Measurements from ENCODE around the gene CMIP.

Gene CMIP

DNA sequence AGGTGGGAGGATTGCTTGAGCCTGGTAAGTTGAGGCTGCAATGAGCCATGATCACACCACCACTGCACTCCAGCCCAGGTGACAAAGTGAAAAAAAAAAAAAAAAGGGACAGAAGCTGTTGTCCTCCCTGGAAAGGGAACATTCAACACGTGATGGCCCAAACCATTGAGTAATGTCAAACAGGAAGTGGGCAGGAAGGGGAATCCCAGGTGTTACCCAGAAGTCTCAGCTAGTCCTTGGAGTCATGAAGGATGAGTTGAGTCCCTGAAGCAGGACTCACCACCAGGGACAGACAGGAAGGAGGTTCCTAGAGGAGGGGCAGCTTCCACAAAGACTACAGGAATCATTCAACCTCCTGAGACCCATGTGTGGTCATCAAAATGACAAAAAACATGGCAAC is 19.8 kb upstream of the CMIP start:
- TF ChIP-seq, protein P1, sequence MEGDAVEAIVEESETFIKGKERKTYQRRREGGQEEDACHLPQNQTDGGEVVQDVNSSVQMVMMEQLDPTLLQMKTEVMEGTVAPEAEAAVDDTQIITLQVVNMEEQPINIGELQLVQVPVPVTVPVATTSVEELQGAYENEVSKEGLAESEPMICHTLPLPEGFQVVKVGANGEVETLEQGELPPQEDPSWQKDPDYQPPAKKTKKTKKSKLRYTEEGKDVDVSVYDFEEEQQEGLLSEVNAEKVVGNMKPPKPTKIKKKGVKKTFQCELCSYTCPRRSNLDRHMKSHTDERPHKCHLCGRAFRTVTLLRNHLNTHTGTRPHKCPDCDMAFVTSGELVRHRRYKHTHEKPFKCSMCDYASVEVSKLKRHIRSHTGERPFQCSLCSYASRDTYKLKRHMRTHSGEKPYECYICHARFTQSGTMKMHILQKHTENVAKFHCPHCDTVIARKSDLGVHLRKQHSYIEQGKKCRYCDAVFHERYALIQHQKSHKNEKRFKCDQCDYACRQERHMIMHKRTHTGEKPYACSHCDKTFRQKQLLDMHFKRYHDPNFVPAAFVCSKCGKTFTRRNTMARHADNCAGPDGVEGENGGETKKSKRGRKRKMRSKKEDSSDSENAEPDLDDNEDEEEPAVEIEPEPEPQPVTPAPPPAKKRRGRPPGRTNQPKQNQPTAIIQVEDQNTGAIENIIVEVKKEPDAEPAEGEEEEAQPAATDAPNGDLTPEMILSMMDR (IDR thresholded peaks at IDR 0.05): no peak
- Histone ChIP-seq H3K4me3 (ENCODE audit: low read depth in 1 of 2, low read length in 1 of 2) (no peak overlapping the region), H3K9me3 (no peaks in the 10 kb centered on the region), H3K27me3 (no peaks in the 10 kb centered on the region), H3K4me1 (ENCODE audit: control insufficient read depth in 1 of 2, insufficient read depth in 1 of 2, low read depth in 1 of 2, low read length in 1 of 2) (peaks cover 17 to 19% of the 10 kb centered on the region in 2 experiments), H3K27ac (peak overlapping the region; percentile 57), H3K36me3 (no peaks in the 10 kb centered on the region)

DNA sequence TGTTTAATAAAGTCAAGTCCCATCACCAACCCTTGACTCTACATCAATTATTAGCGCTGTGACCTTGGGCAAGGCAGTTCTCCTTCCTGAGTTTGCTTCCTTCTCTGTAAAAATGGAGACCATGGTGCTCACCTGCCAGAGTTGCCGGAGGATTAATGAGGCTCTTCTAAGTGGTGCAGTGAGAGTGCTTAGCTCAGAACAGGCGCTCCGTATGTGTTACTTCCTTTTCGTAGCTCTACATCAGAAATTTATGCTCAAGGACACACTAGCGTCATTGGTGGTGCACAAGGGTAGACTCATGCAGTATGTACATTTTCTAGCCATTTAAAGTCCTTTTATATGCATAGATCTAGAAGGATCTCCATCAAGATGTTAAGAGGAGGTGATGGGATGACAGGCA is 17.4 kb upstream of the CMIP start:
- TF ChIP-seq, protein P1 (IDR thresholded peaks at IDR 0.05): no peak
- no peaks in the 10 kb centered on the region for H3K9me3 ChIP-seq

DNA sequence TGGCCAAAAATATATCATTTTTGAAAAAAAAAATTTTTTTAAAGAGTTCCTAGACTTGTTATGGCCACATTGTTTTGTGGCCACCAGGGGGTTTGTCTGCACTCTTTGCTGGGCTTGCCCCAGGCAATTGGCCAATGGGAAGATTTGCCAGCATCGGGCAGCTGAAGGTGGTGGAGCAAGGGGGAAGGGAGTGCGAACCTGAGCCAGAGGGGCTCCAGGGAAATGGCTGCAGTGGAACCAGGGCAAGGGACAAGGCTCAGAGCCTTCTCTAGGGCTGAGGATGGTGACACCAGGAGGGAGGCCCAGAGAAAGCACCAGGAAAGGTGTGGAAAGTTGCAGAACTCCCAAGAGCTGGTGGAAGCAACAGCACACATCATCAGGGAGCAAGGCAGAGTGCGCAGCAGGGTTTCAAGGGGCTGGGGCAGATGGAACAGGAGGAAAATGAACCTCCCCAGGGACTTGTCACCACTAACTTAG is 15.5 kb upstream of the CMIP start:
- H3K27me3 ChIP-seq: no peaks in the 10 kb centered on the region
- H3K4me1 ChIP-seq (ENCODE audit: control insufficient read depth in 1 of 2, insufficient read depth in 1 of 2, low read depth in 1 of 2, low read length in 1 of 2): peaks cover 23 to 26% of the 10 kb centered on the region in 2 experiments
- H3K4me3 ChIP-seq (ENCODE audit: low read depth in 1 of 2, low read length in 1 of 2): no peak overlapping the region
- no peaks in the 10 kb centered on the region for H3K36me3 ChIP-seq
- H3K27ac ChIP-seq: no peak overlapping the region
- no peaks in the 10 kb centered on the region for H3K9me3 ChIP-seq
- TF ChIP-seq, protein P1 (IDR thresholded peaks at IDR 0.05): peak; percentile 13

More for the DNA sequence above, 17.4 kb upstream of the CMIP start:
- Histone ChIP-seq H3K27ac (no peak overlapping the region), H3K36me3 (no peaks in the 10 kb centered on the region), H3K4me3 (ENCODE audit: low read depth in 1 of 2, low read length in 1 of 2) (no peak overlapping the region), H3K27me3 (no peaks in the 10 kb centered on the region), H3K4me1 (ENCODE audit: control insufficient read depth in 1 of 2, insufficient read depth in 1 of 2, low read depth in 1 of 2, low read length in 1 of 2) (peaks cover 19 to 22% of the 10 kb centered on the region in 2 experiments)

DNA sequence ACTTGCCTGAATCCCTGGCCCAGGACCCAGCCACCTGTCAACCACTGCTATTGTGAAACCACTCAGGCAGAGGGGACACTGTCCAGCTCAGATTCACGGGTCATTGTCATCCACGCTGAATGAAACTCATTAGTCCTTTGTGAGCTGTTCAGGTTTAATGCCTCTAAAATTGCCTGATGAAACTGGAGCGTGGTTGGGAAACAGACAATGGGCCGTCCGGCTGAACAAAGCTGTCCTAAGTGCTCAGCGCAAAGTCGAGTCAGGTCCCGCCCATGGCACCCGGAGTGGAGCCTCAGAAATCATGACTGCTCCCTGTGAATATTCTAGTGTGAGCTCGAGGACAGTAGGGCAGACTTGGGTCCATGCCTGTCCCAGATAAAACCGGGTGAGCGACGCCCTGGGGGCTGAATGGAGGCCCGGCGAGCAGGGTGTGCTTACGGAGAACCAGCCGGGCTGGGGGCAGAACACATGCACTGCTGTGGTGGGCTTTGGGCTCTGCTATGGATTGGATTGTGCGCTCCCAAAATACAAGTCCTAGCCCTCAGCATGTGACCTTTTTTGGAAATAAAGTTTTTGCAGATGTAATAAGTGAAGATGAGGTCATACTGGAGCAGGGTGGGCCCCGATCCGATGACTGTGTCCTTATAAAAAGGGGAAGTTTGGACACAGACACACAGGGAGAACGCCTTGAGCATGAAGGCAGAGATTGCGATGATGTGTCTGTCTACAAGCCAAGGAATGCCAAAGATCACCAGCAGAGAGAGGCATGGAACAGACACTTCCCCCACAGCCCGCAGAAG is 12.9 kb upstream of the CMIP start:
- no peak overlapping the region for H3K27ac ChIP-seq
- no peak overlapping the region for H3K4me3 ChIP-seq (ENCODE audit: low read depth in 1 of 2, low read length in 1 of 2)
- H3K36me3 ChIP-seq: no peaks in the 10 kb centered on the region
- H3K4me1 ChIP-seq (ENCODE audit: control insufficient read depth in 1 of 2, insufficient read depth in 1 of 2, low read depth in 1 of 2, low read length in 1 of 2): peaks cover 8 to 10% of the 10 kb centered on the region in 2 experiments
- TF ChIP-seq, protein P1 (IDR thresholded peaks at IDR 0.05): no peak
- no peaks in the 10 kb centered on the region for H3K9me3 ChIP-seq
- H3K27me3 ChIP-seq: peaks cover 2% of the 10 kb centered on the region

DNA sequence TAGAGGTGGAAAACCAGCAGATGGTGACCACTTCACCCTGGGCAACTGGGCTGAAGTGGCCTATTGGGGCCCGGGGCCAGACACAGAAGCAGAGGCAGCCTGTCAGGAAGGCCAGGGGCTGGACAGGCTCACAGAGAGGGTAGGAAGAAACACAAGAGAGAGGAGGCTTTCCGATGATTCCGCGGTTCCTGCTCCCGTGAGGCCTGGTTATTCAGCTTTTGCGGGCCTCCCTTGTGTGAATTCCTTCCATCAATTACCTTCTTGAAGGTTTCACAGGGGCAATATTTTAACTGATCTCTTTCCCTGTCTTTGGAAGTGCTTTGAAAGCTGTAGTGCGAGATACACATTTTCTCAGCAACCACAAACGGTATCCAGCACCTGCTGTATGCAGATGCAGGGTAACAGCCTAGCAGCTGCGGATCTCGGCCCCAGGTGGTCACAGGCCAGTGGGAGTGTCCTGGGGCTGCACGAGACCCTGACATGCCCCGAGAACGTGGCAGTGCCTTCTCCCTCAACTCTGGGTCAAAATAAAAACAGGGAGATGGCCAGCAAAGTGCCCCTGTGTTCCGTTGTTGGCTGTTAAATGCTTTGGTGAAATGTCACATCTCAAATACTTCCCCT is 11.6 kb upstream of the CMIP start:
- H3K36me3 ChIP-seq: no peaks in the 10 kb centered on the region
- H3K27ac ChIP-seq: no peak overlapping the region

More for the DNA sequence above, 11.6 kb upstream of the CMIP start:
- Histone ChIP-seq H3K4me3 (ENCODE audit: low read depth in 1 of 2, low read length in 1 of 2) (no peak overlapping the region), H3K4me1 (ENCODE audit: control insufficient read depth in 1 of 2, insufficient read depth in 1 of 2, low read depth in 1 of 2, low read length in 1 of 2) (peaks cover 8 to 10% of the 10 kb centered on the region in 2 experiments), H3K9me3 (no peaks in the 10 kb centered on the region), H3K27me3 (peaks cover 15% of the 10 kb centered on the region)
- TF ChIP-seq, protein P1 (IDR thresholded peaks at IDR 0.05): no peak
